ENCODE results near the gene DSC2.
A peak's percentile ranks its signal among the peaks of the same experiment; 100 is the strongest.

Gene DSC2

DNA sequence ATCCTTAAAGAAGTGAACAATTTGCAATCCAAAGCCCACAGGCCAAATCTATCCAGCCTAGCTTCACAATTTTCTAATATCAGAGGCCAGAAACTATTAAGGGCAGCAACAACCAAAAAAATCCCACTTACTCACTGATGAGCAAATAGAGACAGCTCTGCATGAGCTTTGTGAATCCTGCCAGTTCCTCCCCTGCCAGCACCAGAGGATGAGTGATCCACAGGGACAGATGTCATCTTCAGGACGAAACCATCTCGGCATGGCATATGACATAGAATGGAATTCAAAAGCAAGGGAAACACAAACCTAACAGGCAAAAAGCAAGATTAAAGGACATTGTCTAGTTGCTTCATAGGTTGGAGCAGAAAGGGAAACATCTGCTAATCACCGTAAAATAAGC is 2.2 kb upstream of the DSC2 start:
- TF ChIP-seq ZFX (IDR thresholded peaks at IDR 0.05; ENCODE audit: borderline replicate concordance): no peak
- TF ChIP-seq, protein P1, sequence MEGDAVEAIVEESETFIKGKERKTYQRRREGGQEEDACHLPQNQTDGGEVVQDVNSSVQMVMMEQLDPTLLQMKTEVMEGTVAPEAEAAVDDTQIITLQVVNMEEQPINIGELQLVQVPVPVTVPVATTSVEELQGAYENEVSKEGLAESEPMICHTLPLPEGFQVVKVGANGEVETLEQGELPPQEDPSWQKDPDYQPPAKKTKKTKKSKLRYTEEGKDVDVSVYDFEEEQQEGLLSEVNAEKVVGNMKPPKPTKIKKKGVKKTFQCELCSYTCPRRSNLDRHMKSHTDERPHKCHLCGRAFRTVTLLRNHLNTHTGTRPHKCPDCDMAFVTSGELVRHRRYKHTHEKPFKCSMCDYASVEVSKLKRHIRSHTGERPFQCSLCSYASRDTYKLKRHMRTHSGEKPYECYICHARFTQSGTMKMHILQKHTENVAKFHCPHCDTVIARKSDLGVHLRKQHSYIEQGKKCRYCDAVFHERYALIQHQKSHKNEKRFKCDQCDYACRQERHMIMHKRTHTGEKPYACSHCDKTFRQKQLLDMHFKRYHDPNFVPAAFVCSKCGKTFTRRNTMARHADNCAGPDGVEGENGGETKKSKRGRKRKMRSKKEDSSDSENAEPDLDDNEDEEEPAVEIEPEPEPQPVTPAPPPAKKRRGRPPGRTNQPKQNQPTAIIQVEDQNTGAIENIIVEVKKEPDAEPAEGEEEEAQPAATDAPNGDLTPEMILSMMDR (IDR thresholded peaks at IDR 0.05): no peak
- H3K27ac ChIP-seq: no peak overlapping the region

DNA sequence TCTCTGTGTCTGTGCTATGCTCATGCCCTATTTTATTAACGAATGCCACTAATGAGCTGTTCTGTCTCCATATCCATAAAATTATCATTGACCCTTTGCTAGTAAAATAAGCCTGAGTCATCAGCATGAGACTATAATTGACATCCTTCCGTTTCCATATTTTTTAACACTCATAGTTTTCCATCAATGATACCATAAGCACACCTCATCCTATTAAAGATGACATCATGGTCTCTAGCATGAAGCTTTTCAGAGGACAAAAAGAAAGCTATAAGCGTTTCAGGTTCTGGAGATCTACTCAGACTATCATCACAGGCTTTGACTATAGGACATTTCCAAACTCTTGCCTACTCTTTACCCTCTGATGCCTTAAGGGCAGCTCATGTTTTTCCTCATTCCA is 1.2 kb upstream of the DSC2 start:
- no peak for TF ChIP-seq ZFX (IDR thresholded peaks at IDR 0.05; ENCODE audit: borderline replicate concordance)
- TF ChIP-seq, protein P1 (IDR thresholded peaks at IDR 0.05): no peak
- no peak overlapping the region for H3K27ac ChIP-seq

DNA sequence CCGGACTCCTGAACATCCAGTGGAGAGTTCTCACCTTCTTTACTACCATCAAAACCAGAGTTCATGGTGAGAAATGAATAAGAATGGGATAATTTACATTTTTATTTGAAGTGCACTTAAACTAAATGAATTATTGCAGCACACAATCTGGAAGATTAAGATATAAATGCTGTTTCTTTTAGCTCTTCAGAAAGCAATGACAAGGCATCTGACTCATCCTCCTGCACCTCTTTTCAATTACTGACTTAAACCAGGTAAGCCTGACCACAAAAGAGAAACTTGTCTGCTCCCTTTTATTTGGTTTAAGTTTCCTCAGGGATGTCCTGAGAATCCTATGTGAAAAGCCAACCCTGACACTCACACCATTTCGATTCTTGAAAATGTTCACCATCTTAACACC is 720 bp upstream of the DSC2 start:
- TF ChIP-seq ZFX (IDR thresholded peaks at IDR 0.05; ENCODE audit: borderline replicate concordance): no peak
- peak overlapping the region; percentile 69; the same call in 1 of the 2 replicates for H3K27ac ChIP-seq

DNA sequence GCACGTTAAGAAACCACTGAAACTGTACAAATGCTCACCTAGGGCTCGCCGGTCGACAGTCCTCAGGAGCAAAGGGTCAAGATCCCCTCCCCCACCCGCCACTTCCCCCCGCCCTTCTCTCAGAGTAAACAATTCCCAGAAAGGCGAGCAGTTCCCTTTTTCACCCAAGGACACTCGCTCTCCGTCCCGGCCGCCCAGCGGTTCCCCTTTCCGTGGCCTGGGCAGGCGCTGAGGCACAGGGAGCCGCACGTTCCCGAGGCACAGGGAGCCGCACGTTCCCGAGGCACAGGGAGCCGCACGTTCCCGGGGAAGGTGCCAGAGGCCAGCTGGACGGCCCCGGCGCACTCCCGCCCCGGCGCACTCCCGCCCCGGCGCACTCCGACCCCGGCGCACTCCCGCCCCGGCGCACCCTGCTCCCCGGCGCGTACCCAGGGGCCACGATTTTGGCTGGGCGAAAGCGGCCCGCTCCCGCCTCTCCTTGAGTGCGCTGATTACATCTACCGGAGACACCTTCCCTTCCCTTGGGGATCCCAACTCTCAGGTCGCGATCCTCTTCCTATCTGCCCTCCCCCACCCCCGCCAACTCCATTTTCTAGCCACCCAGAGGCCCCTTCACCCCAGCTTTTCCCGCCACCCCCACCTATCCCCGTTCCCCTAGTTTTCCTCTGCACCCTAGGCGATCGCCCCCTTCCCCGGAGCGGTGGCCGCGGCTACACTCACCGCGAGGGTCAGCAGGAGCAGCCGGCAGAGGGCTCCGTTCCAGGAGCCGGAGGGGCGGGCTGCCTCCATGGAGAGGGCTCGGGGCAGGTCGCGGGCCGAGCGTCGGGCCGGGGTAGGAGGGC is 817 bp downstream of the DSC2 start:
- TF ChIP-seq, protein P1 (IDR thresholded peaks at IDR 0.05): peak; percentile 51
- no peak for TF ChIP-seq ZFX (IDR thresholded peaks at IDR 0.05; ENCODE audit: borderline replicate concordance)
- peak overlapping the region; percentile 69 for H3K27ac ChIP-seq

DNA sequence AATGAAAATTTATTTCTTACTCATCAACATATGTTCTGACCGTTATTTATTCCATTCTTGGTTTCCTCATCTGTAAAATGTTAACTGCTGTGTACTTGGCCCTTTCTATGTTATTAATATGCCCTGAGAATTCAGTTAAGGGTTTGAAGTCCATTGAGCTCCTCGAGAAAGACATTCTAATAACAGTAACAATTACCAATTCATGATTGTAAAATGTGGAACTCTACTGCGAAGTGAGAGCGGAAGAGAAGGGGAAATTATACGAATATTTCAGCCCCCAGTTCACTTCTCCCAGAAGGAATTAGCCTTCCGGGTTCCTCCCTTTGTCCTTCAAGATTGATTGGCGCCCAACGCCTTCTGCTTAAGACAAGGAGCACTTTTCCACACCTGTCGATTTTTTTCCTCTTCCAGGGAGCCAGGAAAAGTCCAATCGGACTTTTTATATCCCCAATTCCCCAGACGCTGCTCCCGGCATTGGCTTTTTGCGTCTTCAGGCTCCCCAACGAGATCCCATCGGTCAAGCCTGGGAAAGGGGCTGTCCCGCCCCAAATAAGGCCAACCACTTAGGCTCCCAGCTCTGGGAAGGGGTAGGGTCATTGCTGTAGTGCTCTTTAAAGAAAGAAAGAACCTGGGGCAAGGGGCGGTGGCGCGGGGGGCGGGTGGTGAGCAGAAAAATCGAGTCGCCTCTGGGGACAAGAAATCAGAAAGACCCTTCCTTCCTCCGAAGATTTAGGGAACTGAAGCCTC is 1.6 kb downstream of the DSC2 start:
- TF ChIP-seq, protein P1 (IDR thresholded peaks at IDR 0.05): no peak
- no peak for TF ChIP-seq ZFX (IDR thresholded peaks at IDR 0.05; ENCODE audit: borderline replicate concordance)
- H3K27ac ChIP-seq: peak overlapping the region; percentile 69

DNA sequence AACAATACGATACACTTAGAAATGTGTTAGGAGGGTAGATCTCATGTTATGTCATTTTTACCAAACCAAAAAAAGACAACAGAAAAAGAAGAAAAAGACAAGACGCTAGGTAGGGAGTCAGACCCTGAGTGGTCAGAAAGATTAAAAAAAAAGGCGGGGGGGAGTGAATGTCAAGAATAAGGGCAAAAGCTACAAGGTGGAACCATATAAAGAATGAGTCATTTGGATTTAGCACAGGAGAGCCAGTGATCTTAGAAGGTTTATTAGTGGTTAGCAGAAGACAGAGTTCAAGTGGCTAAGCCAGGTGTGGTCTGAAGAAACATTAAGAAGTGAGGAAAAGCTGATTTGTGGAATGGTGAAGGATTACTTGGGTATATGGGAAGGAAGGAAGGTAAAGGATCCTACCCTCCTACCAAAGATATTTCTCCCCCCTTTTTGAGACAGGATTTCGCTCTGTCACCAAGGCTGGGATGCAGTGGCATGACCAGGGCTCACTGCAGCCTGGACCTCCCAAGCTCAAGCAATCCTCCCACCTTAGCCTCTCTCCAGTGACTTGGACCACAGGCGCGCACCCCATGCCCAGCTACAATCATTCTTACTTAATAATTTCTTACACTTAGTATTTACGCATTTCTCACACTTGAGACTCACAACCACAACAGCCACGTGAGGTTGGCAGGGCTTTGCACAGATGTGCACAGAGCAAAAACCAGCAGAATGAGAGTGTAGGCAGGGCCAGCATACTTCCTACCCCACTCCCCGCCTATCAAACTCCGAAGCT is 2.6 kb downstream of the DSC2 start:
- TF ChIP-seq, protein P1 (IDR thresholded peaks at IDR 0.05): no peak
- no peak for TF ChIP-seq ZFX (IDR thresholded peaks at IDR 0.05; ENCODE audit: borderline replicate concordance)
- peak overlapping the region; percentile 48 for H3K27ac ChIP-seq

DNA sequence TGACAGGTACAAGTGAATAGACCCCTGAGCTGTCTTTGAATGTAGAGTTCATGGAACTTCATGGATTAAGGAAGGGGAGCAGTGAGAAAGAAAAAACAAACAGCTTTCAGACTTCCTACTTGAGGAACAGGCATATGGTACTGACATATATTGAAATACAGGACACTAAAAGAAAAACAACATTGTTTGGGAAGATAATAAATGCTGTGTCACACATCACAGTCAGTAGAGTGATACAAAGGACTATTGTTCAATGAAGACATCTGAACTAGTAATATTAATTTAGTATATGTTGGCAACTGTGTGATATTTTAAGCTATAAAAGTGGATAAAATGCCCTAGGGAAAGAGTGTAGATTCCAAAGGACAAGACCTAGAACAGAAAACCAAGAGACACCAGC is 3.3 kb downstream of the DSC2 start:
- TF ChIP-seq, protein P1 (IDR thresholded peaks at IDR 0.05): no peak
- TF ChIP-seq ZFX (IDR thresholded peaks at IDR 0.05; ENCODE audit: borderline replicate concordance): no peak
- H3K27ac ChIP-seq: peak overlapping the region; percentile 48
